NOMO-1 treated with DMSO at 0.1 percent for 48 hours (cell line): Measurements from ENCODE around the gene SCG3.

ENCODE experiments used
- DNase-seq: peaks from one replicate; lab custom pipeline; 2025; ENCODE audit not compliant: unreplicated experiment; lab: John Stamatoyannopoulos, UW

SCG3 gene

DNA sequence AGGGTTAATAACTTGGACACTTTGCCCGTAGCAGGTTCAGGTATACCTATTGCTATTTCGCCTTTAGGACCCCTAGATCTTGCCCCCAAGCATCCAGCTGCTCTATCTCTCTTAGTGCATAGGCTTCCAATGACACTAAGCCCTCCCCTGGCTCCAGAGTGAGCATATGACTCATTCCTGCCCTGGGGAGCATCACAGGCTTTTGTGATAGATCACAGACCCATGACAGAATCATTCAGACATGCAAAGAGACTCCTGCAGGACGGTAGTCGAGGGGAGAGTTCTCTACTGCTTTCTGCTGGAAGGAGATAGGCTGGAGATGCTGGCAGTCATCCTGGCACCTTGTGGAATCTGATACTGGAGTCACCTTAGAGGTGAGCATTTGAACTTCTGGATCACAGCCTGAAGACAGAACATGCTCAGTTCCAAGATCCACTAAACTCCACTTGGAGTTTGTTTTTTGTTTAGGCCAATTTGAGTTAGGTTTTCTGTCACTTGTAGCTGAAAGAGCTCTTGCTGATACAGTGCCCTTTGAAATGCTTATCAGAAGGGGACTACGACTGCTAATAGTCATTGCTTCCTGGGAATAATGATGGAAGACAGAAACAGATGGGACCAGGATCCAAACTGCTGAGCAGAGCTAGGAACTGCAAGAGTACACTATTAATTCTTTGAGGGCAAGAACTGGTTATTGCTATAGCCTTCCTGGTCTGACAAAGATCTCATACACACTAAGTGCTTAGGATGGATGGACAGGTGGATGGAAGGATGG lies 45.2 kb downstream of the SCG3 start:
- no peak for DNase-seq

DNA sequence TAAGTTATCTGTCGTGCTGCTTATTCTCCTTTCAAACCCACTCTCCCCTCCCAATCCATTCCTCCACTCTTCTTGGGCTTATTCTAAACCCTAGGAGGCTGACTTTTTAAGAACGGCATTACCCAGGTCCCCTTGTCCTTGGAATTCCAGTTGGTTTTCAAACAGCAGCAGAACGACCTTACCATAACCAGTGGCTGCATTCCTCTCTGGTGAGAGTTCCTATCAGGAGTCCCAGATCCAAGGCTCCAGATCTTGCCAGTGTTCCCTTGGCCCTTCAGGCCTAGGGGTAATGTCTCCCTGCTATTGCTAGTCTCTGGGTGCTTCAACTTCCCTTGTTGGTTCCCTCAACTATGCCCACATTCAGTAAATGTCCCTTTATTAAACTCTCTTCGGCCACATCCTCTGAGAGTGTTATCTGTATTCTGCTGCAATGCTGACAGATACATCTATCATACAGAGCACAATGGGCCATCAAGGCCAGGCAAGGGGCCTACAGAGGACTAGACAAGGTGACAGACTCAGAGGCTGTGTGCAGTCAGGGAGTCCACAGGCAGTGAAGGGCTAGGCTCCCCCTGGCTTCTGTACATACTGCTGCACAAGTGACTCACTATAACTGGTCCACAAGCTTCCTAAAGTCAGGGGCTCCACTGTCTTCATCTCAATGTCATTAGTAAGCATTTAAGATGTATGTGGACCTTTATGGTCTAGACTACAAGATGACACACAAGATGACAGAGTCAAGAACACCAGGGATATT lies 46.0 kb downstream of the SCG3 start:
- DNase-seq: no peak

DNA sequence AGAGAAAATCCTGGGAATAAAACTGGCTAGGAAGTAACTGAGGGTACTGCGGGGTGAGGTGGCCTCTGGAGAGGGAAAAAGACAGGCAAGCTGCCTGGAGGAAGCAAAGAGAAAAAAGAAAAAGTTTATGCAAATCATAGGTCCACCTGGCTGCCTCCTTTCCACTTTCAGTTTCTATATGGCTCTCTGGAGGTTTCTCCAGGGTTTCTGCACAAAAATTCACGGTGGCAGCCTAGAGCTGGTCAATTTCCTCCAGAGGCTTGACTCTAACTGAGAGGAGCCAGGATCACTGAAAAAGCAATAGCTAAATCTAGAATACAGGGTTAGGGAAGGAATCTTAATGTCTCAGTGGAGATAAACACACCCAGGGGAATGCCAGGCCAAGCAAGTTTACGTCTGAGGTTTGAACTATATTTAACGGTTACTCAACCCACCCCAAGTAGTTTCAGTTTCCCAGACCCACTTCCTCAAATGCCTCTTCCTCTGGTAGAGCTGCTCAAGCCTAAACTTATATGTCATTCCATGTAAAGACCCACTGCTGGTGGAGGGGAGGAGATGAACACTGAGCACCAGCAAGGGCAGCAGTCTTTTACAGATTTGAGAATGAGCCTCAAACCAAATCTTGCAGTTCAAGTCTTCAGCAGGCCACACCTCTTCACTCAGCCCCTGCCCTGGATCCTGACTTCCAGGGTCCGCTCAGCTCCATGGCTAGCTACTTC lies 50.4 kb downstream of the SCG3 start:
- peak; percentile 96 for DNase-seq

DNA sequence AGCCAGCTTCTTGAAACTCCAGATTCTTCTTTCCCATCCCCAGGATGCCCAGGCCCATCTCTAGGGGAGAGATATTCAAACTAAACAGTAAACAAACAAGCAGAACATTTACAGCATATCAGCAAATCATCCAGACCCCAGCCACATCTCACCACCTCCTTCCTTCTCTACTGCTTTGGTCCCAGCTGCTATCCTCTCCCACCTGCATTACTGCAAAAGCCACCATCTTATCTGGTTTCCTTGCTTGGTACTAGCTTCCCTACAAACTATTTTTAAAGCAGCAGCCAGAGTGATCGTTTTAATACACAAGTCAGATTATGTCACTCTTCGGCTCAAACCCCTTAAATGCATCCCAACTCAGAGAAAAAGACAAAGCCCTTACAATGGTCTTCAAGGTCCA lies 51.3 kb downstream of the SCG3 start:
- DNase-seq: no peak

DNA sequence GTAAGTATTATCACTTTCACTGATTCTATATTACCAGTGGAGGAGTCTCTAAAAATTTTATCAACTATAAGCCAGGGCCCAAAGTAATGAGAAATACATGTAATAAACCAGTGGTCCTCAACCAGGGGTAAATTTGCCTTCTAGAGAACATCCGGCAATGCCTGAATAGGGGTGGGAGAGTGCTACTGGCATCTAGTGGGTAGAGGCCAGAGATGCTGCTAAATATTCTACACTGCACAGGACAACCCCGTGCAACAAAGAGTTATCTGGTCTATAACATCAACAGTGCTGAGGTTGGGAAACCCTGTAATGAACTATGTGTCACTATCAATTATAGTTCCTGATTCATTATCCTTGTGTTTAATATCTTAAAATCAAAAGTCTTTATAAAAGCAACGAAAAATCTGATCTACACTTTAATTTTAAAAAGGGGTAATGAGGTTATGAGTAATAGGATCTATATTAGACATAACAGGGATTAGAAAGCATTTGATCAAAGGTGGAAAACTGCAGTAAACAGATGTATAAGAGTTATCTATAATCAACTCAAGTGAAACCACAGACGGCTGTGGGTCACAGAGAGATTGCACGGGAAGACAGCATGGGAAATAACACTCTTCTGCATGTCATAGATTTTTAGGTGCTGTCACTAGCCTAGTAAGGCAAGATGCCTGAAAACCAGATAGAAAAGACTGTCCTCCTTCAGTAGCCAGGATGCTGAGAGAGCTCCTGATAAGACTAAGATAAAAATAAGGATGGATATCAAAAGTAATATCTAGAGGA lies 54.1 kb downstream of the SCG3 start:
- DNase-seq: no peak

DNA sequence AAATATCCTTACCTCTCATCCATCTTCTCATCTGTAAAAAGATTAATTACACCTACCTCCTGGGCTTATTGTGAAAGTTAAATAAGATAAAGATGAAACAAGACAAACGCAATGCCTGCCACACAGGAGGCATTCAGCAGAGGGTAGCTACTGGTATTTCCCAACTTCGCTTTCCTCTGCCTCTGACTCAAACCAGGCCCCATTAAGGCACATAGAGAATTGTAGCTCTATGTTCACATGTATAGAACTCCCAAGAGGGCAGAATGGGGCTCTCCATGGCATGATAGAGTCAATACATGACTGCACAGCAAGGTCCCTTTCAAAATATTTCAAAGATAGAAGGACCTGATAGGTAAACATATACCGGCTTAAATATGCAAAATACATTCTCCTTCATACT lies 54.8 kb downstream of the SCG3 start:
- peak; percentile 35 for DNase-seq

DNA sequence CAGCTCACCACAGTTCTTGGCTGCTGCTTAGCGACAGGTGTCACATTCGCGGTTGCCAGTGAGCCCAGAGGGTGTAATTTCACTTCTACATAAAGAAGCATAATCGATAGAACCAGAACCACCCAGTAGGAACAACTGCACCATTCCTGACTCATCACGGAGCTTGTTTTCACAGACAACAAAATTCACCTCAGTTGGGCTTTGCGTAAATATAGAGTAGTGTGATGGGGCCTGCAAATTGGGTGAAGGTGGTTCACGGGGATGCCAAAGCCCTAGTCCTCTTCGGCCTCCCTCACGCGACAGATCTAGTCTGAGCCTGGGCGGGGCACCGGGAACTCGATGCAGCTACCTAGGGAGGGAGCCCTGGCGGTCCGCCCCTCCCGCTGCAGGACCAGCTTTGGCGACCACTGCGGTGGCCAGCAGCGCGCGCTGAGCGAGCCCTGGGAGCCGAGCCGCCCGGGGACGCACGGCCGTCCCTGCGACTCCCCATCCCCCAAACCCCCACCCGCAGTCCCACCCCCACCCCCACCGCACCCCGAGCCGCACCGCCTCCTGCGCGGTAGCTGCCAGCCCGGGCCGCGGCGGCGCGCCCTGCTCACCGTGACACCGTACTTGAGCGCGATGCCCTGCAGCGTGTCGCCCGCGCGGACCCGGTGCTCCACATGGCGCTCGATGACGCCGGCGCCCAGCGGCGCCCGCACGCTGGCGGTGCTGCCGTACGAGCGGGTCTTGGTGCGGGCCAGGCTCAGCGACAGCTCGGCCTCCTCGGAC lies 55.6 kb downstream of the SCG3 start:
- DNase-seq: peak; percentile 45

DNA sequence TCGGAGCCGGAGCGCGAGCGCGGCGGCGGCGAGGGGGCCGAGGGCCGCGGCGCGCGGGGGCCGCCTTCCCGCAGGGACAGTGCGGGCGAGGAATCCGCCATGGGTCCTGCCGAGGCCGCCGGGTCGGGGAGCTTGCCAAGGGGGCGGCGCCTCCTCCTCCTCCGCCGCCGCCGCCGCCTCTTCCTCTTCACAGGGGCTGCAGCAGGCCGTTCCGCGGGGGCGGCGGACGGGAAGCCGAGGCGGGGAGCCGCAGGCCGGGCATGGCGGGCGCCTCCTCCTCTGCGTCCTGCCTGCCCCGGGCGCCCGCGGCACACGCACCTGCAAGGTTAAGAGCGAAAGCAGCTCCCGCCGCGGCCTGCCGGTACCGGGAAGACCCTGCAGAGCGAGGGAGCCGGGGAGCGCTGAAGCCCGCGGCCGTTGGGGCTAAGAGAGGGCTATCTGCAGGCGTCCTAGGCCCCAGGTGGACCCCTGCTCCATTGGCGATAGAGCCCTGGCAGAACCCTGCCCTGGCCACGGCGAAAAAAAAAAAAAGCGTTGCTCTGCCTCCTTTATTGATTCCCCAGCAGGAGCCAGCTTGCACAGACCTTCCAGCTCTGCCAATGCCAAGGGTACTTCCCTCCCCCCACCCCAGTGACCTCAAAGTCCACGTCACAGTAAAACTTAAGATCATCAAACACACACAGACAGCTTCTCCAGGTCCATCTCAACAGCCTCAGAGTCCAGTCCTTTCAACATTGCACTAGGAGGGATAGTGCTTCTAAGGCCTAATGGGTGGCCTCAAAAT lies 56.4 kb downstream of the SCG3 start, which contains the start of gene LYSMD2:
TSS of gene LYSMD2 (minus strand) at position 134 of the 784 bp plus-strand sequence. CDS start at position 101, 33 bp downstream.
- peak; percentile 51 for DNase-seq

DNA sequence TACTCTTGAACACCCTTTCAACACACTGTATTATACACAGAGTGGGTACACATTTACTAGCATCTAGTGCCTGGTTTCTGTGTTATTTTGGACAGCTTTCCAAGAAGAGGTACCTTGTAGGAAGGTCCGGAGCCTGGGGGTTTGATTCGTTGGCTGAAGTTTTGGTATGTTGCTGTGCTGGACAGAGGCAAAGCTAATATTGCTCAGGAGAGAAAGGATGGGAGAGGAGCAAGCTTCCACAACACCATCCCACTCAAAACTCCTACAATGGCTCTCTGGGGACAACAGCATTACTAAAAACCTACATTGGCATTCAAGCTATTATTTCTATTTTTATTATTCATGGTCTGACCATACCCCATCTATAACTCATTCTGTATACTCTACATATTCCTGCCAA lies 57.2 kb downstream of the SCG3 start:
- DNase-seq: no peak

DNA sequence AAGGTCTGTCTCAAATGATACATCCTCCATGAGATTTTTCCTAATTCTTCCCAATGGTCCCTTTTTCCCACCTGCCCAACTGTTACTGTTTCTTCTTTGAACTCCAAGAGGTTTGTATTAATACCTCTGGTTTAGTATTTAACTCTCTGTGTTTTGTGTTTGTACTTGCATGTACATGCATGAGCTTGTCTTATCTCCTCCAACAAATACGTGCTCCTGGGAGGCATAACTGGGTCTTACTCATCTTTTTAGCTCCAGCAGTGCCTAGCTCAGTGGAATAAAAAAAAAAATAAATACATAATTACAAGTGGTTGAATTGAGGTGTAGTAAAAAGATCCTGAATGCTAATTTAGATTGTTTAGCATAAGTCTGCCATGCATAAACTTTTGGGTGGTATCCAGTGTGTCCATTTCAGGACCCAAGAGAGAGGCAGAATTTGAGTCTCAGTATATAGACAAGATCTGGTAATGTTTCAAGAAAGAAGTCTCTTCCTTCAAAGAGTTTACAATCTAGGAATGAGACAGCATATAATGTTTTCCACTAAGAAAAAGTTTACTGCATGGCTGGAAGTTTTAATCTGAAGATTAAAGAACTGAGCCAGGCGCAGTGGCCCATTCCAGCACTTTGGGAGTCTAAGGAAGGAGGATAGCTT lies 57.9 kb downstream of the SCG3 start:
- DNase-seq: no peak

DNA sequence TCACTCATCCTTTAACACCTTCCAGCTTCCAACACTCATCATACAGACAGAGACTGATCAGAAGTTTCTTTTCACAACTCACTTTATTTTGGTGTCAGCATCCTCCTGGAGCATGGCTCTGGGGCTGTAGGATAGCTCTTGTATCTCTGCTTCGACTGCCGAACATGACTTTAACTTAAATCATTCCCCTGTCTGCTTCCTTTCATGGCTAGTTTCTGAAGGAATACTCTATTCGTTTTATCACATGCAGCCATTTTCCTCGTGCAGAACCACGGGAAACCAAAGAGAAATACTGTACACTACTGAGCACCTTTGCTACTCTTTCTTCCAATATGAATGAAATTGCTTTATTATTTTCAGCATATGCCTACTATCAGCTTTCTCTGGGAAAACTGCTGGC lies 68.0 kb downstream of the SCG3 start:
- no peak for DNase-seq

DNA sequence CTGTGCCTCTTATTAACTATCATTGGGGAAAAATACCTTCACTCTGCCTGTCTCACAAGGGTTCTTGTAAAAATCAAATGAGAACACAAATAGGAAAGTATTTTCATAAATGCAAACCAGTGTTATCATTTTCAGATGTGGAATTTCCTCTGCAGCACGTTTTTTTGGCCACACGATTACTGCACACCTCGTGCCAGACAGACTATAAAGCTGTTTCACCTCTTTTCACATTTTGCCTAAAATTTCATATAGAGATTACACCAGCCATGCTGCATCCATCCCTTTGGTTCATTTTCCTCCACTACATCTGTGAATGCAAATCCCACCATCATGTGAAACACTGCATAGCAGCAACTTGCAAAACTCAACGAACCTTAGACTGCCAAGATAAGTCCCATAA lies 68.9 kb downstream of the SCG3 start:
- no peak for DNase-seq

DNA sequence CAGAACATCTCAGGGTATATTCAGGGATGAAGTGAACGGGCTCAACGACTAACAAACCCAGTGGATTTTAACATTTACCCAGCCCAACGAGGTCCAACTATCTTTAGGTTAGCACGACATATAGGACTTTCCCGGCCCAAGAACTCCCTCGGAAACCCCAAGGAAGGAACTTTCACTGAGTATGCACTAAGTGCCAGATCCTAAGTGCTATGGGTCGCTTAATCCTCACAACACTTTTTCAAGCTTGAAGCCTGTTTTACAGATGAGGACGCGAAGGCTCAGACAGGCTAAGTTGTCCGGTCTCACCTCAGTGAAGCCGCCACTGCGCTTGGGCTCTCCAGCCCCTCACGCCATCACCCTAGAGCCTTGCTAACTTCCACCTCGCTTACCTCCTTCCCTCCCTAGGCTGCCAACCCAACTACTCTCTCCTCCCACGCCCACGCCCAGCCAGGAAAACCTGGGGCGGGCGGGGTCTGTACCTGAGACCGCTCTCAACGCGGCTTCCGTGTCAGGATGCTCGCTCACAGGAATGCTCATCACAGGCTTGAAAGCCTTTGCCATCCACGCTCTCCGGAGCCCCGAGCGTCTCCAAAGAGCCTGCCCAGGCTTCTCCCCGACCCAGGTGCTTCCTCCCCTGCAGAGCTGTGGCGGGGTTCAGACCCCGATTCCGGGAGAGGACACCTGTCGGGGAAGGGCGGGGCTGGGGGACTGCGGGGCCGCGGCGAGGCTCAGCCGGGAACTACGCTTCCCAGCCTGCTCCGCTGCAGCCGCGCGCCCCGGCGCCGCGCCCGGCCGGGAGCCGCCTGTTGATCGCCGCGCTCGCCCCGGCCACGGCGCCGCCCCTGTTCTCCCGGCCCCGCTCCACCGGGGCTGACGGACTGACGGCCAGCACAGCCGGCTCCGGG lies 69.7 kb downstream of the SCG3 start, which contains the start of gene TMOD2:
TSS of gene TMOD2 (plus strand) at position 806 of the 905 bp plus-strand sequence. CDS start 14,845 bp downstream, outside the sequence.
- no peak for DNase-seq

DNA sequence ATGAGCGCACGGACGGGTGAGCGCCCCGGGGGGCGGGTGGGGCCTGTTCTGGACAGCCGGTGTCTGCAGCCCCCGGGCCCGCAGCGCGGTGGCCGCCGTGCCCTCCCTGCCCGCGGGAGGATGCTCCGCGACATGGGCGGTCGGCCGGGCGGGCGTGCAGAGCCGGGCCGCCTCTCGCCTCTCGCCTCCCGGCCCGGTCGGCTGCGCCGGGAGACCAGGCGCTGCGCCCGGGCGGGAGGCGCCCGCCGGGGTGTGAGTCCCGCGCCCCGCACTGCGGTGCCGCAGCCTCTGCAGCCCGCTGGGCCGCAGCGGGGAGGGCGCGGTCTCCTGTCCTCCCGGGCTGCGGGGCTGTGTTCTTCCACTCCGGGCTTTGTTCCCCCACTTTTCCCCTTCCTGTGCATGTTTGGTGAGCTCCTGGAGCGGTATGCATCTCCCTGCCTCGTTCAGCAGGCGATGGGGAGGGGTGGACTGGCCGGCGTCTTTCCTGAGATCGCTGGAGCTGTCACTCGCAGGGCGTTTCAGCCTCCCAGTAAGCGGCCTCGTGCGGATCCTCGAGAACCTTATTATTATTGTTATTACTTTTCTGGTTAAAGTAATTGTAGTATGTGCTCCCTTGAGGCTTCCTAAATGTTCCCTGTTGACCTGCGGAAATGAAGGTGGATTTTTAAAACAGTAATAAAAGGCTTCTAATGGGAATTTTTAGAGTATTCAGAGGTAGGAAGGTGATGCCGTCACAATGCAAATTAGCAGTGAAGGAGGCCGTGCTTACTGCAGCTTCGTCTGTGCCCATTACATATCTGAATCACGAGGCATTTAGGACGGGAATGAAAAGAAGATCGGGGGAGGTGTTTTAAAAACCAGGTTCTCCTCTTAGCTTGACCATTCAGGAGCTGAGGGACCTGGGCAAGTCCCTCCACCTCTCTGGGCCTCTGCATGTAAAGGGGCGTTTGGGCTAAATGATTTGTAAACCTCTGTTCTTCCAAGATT lies 70.7 kb downstream of the SCG3 start:
- no peak for DNase-seq

DNA sequence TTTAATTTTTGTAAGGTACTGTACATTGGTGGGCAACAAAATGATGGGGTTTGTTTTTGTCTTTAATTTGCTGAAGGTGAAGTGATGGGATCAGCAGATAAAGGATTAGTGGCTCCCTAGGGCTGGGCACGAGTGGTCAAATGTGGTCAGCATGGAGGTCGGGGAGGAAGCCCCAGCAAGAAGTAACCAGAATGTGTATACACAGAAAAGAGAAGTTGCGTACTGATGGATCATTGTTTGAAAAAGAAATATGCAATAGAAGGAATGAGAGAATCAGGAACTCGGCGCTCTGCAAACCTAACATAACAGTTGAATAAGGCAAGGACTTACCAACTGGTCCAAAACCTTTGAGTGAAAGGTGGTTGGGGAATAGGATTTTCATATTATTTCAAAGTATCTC lies 71.6 kb downstream of the SCG3 start:
- peak; percentile 59 for DNase-seq

DNA sequence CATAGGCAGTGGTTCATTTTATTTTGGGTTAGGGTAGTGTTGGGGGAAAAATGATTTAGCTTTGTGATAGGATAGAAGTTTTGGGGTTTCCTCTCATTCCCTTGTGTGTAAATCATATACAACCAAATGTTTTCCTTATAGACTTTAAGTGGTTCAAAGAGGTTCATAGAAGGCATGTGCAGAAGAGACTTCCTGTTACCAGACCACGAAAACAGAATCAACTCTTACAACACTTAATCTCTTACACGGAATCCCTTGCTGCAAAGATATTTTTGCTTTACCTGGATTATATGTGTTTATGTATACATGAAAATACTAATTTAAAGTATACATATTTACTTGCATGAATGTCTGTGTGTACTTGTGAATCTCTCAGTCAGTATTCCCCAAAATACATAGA lies 73.0 kb downstream of the SCG3 start:
- DNase-seq: no peak

DNA sequence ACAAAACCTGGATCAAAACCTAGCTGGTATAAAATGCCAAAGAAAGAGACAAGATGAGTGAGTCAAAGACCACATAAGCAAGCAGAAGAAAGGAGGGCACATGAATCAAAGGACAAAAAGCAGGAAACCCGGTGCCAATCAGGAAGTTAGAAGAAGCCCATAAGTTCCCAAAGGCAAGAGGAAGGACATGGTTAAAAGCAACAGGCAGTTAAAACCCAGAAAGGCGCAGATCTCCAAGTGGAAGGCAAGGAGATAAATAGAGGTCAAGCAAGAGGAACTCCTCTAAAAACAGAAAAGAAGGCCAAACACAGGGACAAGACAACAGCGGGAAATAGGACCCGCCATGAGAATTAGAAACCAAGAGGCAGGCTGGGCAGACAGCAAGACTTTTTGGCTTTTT lies 74.5 kb downstream of the SCG3 start:
- no peak for DNase-seq
